Large intestine (tissue), 1 donor: Measurements from ENCODE around the gene MAGED1. TPM values are rescaled to one million over a fixed set of nuclear protein-coding genes. Genes with fewer than 3 reads are reported as not detected.

Source experiments
- polyA plus RNA-seq: library from polyadenylated mRNA; unstranded; fragments of 120-200 nt; gene quantifications from one replicate; pipeline ENCODE4 v1.2.1, GENCODE V29; 2013

The MAGED1 gene
- polyA plus RNA-seq, 1 donor: 155 TPM

Other genes starting within 250 kb of the MAGED1 start
- 0.19 TPM for gene CENPVL2, start 210.8 kb upstream of the MAGED1 start, polyA plus RNA-seq
- 0.19 TPM for gene CENPVL1, start 183.1 kb upstream of the MAGED1 start, polyA plus RNA-seq
- gene GSPT2, start 150.2 kb upstream of the MAGED1 start, polyA plus RNA-seq: 11.3 TPM
- 102 TPM for gene MAGED4B, start 175.6 kb downstream of the MAGED1 start, polyA plus RNA-seq